ENCODE measurements around the gene PACSIN3.

Gene PACSIN3

DNA sequence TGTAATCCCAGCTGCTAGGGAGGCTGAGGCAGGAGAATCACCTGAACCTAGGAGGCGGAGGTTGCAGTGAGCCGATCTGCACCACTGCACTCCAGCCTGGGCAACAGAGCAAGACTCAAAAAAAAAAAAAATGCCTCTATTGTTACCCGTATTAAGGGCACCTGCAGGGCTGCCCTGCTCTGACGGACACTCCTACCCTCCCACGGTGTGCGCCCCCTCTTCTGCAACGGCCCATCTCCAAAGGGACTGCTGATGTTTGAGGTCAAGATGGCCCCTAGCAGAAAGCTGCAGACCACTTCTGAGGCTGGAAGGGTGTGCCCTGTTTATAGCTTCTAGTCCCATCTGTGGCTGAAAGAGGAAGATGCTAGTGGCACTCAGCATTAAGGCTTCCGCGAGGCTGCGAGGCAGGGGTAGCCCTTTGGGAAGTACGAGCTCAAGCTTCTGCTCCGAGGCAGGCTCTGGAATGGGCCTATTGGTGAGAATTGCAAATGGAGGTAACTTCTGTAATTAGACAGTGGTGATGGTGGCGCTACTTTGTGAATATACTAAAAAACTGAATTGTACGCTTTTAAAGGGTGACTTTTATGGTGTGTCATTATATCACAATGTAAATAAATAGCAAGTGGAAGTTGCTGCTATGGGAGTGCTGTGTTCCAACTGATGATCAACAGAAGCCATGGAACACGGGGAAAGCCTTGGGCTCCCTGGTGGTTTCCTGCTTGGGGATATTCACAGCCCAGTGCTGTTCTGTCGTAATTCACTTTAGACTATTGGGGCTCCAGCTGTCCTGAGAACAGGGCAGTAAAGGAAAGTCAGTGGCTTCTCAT, 33.9 kb downstream of the PACSIN3 start:
- no peak for FAIRE-seq

DNA sequence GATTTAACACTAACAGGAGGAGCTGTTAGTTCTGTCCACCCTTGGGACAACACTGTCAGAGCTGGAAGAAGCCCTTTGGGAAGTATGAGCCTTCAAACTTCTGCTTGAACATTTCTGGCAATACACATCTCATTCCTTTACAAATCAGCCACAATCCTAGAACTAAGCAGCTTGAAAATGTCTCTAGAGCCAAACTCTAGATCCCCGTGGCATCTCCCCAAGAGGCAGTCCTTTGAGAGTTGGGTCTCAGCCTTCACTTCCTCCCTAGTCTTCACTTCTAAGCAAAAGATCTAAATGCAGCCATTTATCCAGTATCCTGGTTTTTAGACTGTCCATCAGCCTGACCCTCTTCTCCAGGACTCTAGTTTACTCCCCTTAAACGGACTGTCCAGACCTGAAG, 36.5 kb downstream of the PACSIN3 start:
- FAIRE-seq = no peak

DNA sequence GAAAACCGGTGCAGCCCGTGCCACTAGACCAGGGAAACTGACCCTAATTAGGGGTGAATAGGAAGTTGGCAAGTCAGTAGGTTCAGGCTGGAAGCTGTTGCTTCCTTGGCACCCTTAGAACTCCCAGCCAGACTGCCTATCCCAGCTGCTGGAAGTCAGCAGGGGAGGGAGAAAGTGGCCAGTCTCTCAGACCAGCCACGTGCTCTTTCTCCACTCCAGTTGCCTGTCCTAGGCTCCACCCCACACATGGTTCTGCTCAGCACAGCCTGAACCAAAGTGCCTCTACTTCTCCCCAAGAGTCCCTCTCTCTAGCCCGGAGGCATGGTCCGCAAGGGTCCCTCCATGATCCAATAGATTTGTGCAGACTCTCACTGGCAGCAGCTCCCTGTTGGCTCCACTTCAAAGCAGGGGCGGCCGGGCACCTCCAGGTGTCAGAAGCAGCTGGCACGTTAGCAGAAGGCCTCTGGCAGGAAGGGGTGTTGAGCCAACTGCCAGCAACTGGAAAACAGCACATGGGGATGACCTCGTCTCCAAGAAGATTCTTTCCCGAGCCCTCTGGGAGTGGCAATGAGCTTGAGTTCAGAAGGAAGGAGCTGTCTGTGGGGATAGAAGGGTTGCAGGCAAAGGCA, 37.2 kb downstream of the PACSIN3 start:
- no peak for FAIRE-seq

- no peak for FAIRE-seq
These were observed 38.0 kb downstream of the PACSIN3 start for GRCh38 chr11:47148270-47148669.

- no peak for FAIRE-seq
These were observed 38.6 kb downstream of the PACSIN3 start for GRCh38 chr11:47147681-47148080.

DNA sequence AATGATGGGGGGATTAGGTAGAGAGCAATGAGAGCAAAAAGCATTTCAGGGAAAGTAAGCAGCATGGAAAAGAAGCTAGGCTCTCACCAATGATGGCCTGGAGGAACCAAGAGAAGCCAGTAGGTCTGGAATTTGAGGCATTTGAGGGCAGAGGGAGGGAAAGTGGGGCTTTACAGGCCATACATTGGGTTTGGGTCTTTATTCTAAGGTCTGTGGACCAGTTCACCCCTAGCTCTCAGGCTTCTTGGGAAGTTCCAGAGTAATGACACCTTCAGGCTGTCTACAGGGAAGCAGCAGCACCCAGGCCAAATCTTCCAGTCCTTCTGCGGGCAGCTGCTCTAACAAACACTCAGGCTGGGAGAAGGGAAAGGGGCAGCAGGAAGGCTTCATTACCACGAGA, 39.0 kb downstream of the PACSIN3 start:
- FAIRE-seq = no peak

GRCh38 chr11:47144541-47144940, 41.7 kb downstream of the PACSIN3 start:
- no peak for FAIRE-seq

DNA sequence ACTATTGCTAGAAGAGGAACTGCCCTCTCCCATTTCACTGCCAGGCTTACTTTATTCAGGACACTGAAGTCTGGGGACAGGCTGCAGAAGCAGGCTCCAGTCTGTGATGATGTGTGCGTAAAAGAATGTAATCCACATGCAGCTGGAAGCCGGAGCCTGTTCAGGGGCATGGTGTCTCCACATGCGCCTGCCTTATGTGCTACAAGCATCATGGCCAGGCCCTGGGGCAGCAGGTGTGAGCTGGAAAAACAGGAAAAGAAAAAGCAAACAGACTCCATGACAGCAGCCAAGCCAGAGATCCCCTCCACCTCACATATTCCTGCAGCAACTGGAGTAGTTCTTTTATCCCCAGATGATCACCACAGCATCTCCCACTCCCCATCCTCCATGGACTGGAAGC, 42.9 kb downstream of the PACSIN3 start:
- FAIRE-seq = no peak

- no peak for FAIRE-seq
These were observed 46.4 kb downstream of the PACSIN3 start for GRCh38 chr11:47139878-47140277.

GRCh38 chr11:47137476-47137875, 48.8 kb downstream of the PACSIN3 start:
- no peak for FAIRE-seq

DNA sequence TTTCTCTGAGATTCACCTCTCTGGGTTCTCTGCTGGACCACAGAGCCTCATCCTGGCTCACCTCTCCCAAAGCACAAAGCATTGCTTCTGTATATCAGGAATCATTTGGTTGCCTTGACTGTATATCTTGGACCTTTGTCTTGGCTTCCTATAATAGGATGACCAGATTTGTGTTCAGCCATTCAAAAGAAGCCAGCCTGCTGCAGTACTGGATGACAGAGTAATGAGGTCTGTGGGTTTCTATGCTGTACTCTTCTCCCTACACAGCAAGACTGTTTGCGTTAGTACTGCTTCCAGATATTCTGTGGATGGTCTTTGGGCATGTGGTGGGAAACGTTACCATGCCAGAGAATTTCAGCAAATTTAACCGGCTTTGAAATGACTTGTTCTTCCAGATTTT, 49.3 kb downstream of the PACSIN3 start:
- FAIRE-seq = no peak

GRCh38 chr11:47136327-47136726, 49.9 kb downstream of the PACSIN3 start:
- no peak for FAIRE-seq

- FAIRE-seq = no peak
These were observed 53.3 kb downstream of the PACSIN3 start for GRCh38 chr11:47132981-47133380.

- no peak for FAIRE-seq
These were observed 53.7 kb downstream of the PACSIN3 start for GRCh38 chr11:47132490-47132889.

- no peak for FAIRE-seq
These were observed 55.1 kb downstream of the PACSIN3 start for GRCh38 chr11:47131136-47131535.

GRCh38 chr11:47130543-47130942, 55.7 kb downstream of the PACSIN3 start:
- no peak for FAIRE-seq

All from colon (tissue), 2 donors.